Hematopoietic multipotent progenitor cell treated with erythropoietin and hydrocortisone succinate and interleukin-3 and kit ligand, for 17 days (in vitro differentiated cells): ENCODE data around the gene CHST15.

Experiments
- DNase-seq: peaks from one replicate; pipeline ENCODE4 v3.0.0-alpha.2; 2015; ENCODE audit warnings: low spot score

Gene CHST15

GRCh38 chr10:124044143-124044862, 49.1 kb downstream of the CHST15 start:
- DNase-seq, result no peak

- DNase-seq, result no peak
These were observed 49.9 kb downstream of the CHST15 start for GRCh38 chr10:124043310-124044142.

GRCh38 chr10:124042656-124043309, 50.6 kb downstream of the CHST15 start:
- DNase-seq, result no peak

- DNase-seq, result no peak
These were observed 51.5 kb downstream of the CHST15 start for GRCh38 chr10:124041675-124042445.

- DNase-seq, result no peak
These were observed 52.8 kb downstream of the CHST15 start for GRCh38 chr10:124040451-124041188.

GRCh38 chr10:124039483-124040013, 53.9 kb downstream of the CHST15 start:
- no peak for DNase-seq

- no peak for DNase-seq
These were observed 55.6 kb downstream of the CHST15 start for GRCh38 chr10:124037784-124038183.

GRCh38 chr10:124037286-124037685, 56.1 kb downstream of the CHST15 start:
- no peak for DNase-seq

- no peak for DNase-seq
These were observed 56.7 kb downstream of the CHST15 start for GRCh38 chr10:124036746-124037145.

GRCh38 chr10:124035928-124036558, 57.4 kb downstream of the CHST15 start:
- DNase-seq, result no peak

GRCh38 chr10:124035306-124035927, 58.0 kb downstream of the CHST15 start:
- no peak for DNase-seq

GRCh38 chr10:124034576-124035305, 58.7 kb downstream of the CHST15 start:
- peak; percentile 10 for DNase-seq

GRCh38 chr10:124033887-124034218, 59.5 kb downstream of the CHST15 start:
- no peak for DNase-seq

GRCh38 chr10:124032971-124033886, 60.2 kb downstream of the CHST15 start:
- no peak for DNase-seq

GRCh38 chr10:124032087-124032935, 61.1 kb downstream of the CHST15 start:
- no peak for DNase-seq

GRCh38 chr10:124030492-124031110, 62.8 kb downstream of the CHST15 start:
- no peak for DNase-seq

- DNase-seq, result no peak
These were observed 63.3 kb downstream of the CHST15 start for GRCh38 chr10:124030061-124030460.
